Stimulated activated naive CD8-positive, alpha-beta T cell treated with anti-CD3 and anti-CD28 coated beads, Interleukin-15, Interleukin-2, amounts not matched to agents 100 ng/mL and 50 ng/mL, for 24 hours (primary cell): ENCODE data around the gene NANP.

Experiments
- H3K27ac Mint-ChIP-seq: one replicate; pipeline ENCODE4 v1.8.0; 2021; ENCODE audit warnings: mild to moderate bottlenecking, mixed read lengths
- H3K27me3 Mint-ChIP-seq: one replicate; pipeline ENCODE4 v1.8.0; 2021; ENCODE audit warnings: mixed read lengths
- H3K36me3 Mint-ChIP-seq: one replicate; pipeline ENCODE4 v1.8.0; 2021; ENCODE audit warnings: low read depth, mixed read lengths
- H3K4me1 Mint-ChIP-seq: one replicate; pipeline ENCODE4 v1.8.0; 2021; ENCODE audit warnings: low read depth, mixed read lengths
- H3K4me3 Mint-ChIP-seq: one replicate; pipeline ENCODE4 v1.8.0; 2021; ENCODE audit warnings: mild to moderate bottlenecking, mixed read lengths
- H3K9me3 Mint-ChIP-seq: one replicate; pipeline ENCODE4 v1.8.0; 2021; ENCODE audit warnings: mixed read lengths

Gene NANP

DNA sequence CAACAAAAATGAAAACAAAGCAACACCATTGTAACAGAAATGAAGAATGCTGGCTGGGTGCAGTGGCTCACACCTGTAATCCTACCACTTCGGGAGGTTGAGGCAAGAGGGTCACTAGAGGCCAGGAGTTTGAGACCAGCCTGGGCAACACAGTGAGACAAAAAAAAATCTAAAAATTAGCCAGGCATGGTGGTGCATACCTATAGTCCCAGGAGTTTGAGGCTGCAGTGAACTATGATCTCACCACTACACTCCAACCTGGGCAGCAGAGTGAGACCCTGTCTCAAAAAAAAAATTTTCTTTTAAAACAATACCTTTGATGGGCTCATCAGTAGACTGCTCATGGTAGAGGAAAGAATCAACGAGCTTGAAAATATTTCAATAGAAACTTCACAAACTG lies 57.0 kb downstream of the NANP start:
- no peak overlapping the region for H3K4me3 Mint-ChIP-seq
- H3K9me3 Mint-ChIP-seq, result no peaks in the 10 kb centered on the region
- H3K27ac Mint-ChIP-seq, result no peak overlapping the region
- H3K27me3 Mint-ChIP-seq, result no peaks in the 10 kb centered on the region
- H3K36me3 Mint-ChIP-seq, result no peaks in the 10 kb centered on the region
- peaks cover 6% of the 10 kb centered on the region for H3K4me1 Mint-ChIP-seq

DNA sequence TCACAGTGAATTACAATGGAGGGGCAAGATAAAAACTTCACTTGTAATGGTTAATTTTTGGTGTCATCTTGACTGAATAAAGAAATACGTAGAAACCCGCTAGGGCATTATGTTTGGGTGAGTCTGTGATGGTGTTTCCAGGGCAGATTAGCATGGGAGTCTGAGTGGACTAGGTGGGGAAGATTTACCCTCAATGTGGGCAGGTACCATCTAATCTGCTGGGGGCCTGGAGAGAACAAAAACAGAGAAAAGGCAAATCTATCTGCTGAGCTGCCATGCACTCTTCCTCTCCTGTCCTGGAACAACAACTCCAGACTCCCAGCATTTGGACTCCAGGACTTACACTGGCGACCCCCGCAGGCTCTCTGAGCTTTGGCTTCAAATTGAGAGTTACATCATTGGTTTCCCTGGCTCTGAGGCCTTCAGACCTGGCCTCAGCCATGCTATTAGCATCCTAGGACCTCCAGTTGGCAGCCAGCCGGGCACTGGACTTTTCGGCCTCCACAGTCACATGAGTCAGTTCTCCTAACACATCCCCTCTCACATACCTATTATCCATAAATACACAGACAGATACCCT lies 58.1 kb downstream of the NANP start:
- Mint-ChIP-seq H3K27ac (no peak overlapping the region), H3K4me1 (peaks cover 6% of the 10 kb centered on the region), H3K9me3 (no peaks in the 10 kb centered on the region), H3K4me3 (no peak overlapping the region), H3K36me3 (no peaks in the 10 kb centered on the region), H3K27me3 (no peaks in the 10 kb centered on the region)

DNA sequence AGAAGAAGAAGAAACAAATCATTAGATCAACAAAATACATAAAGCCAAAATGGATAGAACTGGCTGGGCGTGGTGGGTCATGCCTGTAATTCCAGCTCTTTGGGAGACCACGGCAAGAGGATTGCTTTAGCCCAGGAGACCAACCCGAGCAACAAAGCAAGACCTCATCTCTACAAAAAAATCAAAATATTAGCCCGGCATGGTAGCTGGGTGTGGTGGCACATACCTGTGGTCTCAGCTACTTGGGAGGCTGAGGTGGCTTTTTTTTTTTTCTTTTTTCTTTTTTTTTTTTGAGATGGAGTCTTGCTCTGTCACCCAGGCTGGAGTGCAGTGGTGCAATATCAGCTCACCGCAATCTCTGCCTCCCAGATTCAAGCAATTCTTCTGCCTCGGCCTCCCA lies 59.9 kb downstream of the NANP start:
- Mint-ChIP-seq H3K27me3 (no peaks in the 10 kb centered on the region), H3K36me3 (no peaks in the 10 kb centered on the region), H3K4me3 (no peak overlapping the region), H3K9me3 (no peaks in the 10 kb centered on the region), H3K27ac (no peak overlapping the region), H3K4me1 (peaks cover 6% of the 10 kb centered on the region)

DNA sequence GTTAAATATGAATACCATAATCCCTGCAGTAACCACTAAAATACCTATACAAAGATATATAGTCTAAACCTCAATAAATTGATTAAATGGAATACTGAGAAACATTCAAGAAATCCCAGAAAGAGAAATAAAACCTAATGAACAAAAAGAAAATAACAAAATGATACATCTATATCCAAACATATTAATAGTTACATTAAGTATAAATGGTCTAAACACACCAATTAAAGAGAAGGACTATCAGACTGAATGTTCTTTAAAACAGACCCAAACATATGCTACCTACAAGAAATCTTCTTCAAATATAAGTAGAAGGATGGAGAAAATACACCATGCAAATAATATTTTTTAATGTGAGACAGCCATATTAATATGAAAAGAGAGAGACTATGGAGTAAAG lies 60.5 kb downstream of the NANP start:
- Mint-ChIP-seq H3K4me3 (no peak overlapping the region), H3K27ac (no peak overlapping the region), H3K36me3 (no peaks in the 10 kb centered on the region), H3K27me3 (no peaks in the 10 kb centered on the region), H3K4me1 (peaks cover 6% of the 10 kb centered on the region), H3K9me3 (no peaks in the 10 kb centered on the region)
